Stimulated activated CD4-positive, alpha-beta T cell treated with anti-CD3 and anti-CD28 coated beads, Interleukin-2, amount 100 ng/mL, for 4 hours (primary cell): ENCODE results near the gene C11orf68.
"Not testable (repeated sequence)": the region's sequence is repeated elsewhere in the genome, so short reads cannot be mapped to it uniquely, and the experiment has no call there.

Experiments
- DNase-seq: peaks from one replicate; pipeline ENCODE4 v3.0.0-alpha.2; 2020; ENCODE audit warnings: low read depth

C11orf68 gene

DNA sequence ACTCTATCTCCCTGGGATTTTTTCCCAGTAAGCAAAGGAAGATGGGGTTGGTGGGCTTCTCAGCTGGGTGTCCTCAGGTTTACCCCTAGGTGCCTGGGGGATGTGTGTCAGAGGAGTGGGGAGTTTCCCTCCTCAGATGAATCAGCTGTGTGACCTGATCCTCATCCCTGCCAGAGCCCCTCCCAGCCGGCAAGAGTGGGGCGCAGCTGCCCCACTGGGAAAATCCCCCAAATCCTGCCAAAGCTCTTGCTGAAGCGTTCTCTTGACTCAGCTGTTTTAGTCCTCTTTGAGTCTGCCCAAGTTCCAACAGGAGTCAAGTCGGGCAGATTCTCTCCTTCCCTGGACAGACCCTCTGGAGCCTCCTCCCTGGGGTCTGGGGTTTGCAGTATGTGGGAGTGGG lies 6.0 kb downstream of the C11orf68 start:
- DNase-seq: no peak

DNA sequence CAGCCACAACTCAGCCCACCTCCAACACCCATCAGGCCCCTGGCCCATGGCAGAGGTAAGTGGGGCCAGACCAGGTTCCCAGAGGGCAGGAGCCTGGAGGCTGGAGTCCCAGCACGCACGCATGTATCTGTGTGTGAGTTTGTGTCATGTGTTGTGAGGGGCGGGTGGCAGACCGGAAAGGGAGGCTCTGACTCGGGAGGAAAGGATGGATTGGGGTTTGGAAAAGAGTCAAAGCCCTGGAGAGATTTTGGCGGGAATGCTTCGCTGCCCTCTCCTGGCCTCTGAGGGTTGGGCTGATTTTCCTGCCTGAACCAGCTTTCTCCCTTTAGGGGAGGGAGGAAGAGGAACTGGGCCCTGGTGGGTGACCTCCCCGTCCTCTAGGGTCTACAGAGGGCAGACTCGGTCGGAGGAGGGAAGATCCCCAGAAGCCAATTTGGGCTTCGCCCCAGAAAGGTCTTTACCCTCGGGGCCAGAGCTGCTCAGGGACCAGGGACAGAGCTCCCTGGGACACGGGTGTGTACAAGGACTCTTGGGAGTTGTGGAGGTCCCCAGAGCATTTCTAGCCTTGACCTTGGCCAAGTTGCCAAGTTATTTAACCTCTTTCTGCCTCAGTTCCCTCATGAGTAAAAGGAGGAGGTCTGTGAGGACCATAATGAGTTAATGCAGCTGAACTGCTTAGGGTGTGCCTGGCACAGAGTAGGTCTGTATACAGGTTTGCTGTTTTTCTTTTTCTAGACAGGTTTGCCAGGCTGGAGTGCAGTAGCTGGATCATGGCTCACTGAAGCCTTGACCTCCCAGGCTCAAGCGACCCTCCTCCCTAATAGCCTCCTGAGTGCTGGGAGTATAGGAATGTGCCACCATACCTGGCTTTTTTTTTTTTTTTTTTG lies 6.9 kb downstream of the C11orf68 start:
- DNase-seq: no peak

- DNase-seq: no peak
Measured at GRCh38 chr11:65907878-65908277, 11.0 kb downstream of the C11orf68 start.

- DNase-seq: no peak
Measured at GRCh38 chr11:65906602-65907001, 12.3 kb downstream of the C11orf68 start.

DNA sequence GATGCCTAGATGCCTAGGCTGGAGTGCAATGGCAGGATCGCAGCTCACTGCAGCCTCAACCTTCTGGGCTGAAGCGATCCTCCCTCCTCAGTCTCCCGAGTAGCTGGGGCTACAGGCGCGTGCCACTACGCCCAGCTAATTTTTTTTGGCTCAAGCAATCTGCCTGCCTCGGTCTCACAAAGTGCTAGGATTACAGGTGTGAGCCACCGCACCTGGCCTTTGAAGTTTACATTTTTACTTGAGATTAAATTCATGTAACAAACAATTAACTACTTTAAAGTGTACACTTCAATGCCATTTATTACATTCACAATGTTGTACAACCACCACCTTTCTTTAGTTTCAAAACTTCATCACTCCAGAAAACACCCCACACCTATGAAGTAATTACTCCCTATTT lies 15.1 kb downstream of the C11orf68 start:
- DNase-seq: no peak

GRCh38 chr11:65903068-65903481 lies 15.8 kb downstream of the C11orf68 start:
- DNase-seq: no peak

DNA sequence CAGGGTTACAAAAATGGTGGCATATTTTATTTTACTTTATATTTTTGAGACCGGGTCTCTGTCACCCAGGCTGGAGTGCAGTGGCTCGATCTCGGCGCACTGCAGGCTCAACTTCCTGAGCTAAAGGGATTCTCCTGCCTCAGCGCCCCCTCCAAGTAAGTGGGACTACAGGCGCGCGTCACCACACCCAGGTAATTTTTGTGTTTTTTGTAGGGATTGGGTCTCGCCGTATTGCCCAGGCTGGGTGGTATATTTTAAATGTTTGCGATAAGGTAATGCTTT lies 18.0 kb downstream of the C11orf68 start:
- DNase-seq: no peak

DNA sequence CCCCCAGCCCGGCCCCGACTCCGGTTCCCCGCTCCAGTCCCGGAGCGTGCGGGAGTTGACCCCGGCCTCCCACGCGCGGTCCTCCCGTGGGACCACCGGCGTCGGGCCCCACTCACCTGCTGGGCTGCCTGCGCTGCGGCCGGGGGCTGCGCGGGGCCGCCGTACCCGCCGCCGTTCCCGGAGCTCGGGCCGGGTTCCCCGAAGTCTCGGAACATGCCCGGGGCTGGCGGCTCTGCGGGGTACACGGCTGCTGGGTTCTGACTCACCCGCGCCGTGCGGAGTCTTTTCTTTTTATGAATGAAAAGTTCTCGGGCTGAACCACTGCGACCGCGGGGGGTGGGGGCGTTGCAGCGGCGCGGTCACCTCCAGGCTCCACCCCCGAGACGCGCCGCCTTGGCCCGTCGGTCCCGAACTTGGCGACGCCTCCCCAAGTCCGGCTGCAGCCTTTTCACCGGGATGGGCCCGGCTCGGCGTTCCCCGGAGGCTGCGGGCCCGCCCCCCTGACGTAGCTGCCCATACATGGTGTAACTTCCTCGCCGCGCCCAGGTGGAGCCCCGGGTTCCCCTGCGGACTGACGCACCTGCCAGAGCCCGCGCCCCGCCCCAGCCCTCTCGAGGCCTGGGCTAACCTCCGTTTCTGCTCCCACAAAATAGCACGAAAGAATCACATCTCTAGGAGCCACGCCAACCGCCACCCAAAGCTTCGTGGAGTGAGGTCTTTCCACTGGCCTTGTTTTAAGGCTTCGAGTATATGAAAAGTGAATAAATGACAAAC lies 18.6 kb downstream of the C11orf68 start, which contains the start of gene FOSL1:
Gene FOSL1 (minus strand): TSS at position 264 of the 774 bp plus-strand sequence. CDS start 49 bp downstream, at position 215.
- DNase-seq: peak; percentile 94

DNA sequence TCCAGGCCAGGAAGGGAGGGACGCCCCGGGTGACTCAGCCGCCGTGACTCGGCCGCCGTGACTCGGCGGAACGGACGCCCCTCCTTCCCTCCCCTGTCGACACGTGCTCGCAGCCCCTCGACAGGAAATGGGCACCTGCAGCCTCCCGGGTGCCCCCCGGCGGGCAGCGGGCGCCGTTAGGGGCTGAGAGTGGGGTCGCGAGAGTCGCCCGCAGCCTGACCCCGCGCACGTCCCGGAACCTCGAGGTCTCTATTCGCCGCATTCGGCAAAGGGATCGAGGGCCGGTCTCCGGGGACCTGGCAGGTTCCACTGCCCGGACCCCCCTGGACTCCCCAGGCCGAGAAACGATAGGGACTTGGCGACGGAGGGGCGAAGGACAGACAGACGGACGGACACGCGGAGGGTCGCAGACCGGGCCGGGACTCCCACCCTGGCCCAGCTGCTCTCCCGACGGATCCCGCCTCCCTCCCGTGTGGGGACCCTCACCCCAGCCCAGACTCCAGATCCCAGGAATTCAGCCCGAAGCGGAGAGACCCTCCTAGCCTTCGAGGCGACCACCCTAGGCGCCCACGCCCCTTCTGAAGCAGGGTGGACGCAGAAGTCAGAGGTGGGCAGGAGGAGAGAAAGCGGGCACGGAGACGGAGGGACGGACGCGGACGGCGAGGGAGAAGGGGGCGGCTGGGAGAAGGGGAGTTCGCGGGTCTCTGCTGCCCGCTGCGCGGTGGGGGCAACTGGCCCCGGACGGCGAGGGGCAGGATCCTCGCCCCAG lies 19.3 kb downstream of the C11orf68 start:
- peak; percentile 77 for DNase-seq

- no peak for DNase-seq
Measured at GRCh38 chr11:65898656-65899355, 20.1 kb downstream of the C11orf68 start.

- DNase-seq: no peak
Measured at GRCh38 chr11:65897020-65897471, 21.8 kb downstream of the C11orf68 start.

GRCh38 chr11:65896034-65896999 lies 22.5 kb downstream of the C11orf68 start:
- no peak for DNase-seq

DNA sequence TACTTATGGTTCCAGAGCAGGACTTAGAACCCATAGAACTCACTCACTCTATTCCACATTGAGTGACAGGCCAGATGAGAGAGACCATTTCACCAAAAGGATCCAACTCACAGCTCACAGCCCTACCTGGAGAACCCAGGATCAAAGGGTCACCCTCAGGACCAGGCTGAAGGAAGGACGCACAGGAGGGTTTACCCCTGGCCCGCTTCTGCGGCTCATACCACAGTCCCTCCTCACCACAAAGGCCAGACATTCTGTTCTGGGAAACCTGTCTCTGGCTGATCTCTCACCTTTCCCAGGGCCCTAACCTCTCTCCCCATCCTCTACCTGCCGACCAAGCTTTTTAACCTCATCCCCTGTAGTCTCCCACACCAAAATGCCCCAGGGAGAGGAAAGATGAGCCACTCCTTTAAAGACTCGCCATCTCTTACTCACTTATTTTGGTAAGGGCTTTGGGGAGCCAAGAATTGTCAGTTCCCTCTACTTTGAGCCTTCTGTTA lies 23.3 kb downstream of the C11orf68 start:
- no peak for DNase-seq

GRCh38 chr11:65894034-65894591 lies 24.7 kb downstream of the C11orf68 start:
- no peak for DNase-seq

DNA sequence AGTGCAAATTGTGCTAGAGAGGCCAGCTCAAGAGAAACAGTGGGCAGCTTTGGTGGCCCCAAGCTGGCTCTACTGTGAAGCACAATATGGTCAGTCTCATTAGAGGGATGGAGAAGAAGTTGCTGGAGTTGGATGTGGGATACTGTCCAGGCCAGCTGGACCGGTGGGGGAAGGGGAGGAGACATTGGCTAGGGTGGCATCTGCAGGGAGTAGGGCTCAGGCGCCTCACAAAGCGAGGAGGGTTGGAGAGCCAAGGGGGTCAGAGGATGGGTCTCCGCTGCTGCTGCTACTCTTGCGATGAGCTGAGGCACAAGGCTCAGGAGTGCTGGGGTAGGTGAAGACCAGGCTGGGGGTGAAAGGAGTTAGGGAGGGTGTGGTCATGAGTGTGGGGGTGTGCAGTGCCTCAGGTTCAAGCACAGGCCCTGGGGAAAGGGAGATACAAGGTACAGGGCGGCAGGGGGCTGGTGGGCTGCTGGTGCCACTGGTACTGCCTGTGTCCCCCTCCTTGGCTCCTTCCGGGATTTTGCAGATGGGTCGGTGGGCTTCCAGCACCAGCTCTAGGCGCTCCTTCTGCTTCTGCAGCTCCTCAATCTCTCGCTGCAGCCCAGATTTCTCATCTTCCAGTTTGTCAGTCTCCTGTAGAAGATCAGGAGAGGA lies 26.1 kb downstream of the C11orf68 start:
- no peak for DNase-seq

- DNase-seq: not testable (repeated sequence)
Measured at GRCh38 chr11:65892137-65892540, 26.7 kb downstream of the C11orf68 start.

GRCh38 chr11:65891219-65892136 lies 27.4 kb downstream of the C11orf68 start:
- DNase-seq: peak; percentile 51
